CD14-positive monocyte (primary cell): ENCODE data around the gene PPTC7. TPM values are rescaled to one million over a fixed set of nuclear protein-coding genes. Genes with fewer than 3 reads are reported as not detected.
A peak's percentile ranks its signal among the peaks of the same experiment; 100 is the strongest.

Experiments used
- DNase-seq, 3 donors: peaks; one replicate each; pipeline ENCODE4 v3.0.0-alpha.2; 2011 to 2022
- H2AFZ ChIP-seq: 2 replicates; pipeline ENCODE4 v1.6.0; 2012; ENCODE audit warnings: mild to moderate bottlenecking, low read depth, low read length, inconsistent platforms; ENCODE audit not compliant: insufficient read depth, poor library complexity, severe bottlenecking
- H3K27ac ChIP-seq, 2 donors: 1 replicate in 1 of 2; 2 replicates in 1 of 2; pipeline ENCODE4 v1.5.1; 2012 to 2013; ENCODE audit warnings: low read length in 2 of 2, control low read depth in 1 of 2, inconsistent platforms in 1 of 2, low read depth in 1 of 2, mild to moderate bottlenecking in 1 of 2
- H3K27me3 ChIP-seq, 2 donors: one replicate each; pipeline versions ENCODE4 v1.6.0 to v1.6.1; 2011 to 2013; ENCODE audit warnings: low read length in 2 of 2; ENCODE audit not compliant: control insufficient read depth in 2 of 2, insufficient read depth in 2 of 2
- H3K36me3 ChIP-seq, 2 donors: replicated peaks in 1 of 2; 1 replicate in 1 of 2; 2 replicates in 1 of 2; pipeline versions ENCODE4 v1.5.1 to v1.6.1; 2012 to 2013; ENCODE audit warnings: low read length in 2 of 2, control low read depth in 1 of 2, inconsistent platforms in 1 of 2, mild to moderate bottlenecking in 1 of 2; ENCODE audit not compliant: insufficient read depth in 2 of 2, control insufficient read depth in 1 of 2
- H3K4me1 ChIP-seq, 2 donors: 1 replicate in 1 of 2; 2 replicates in 1 of 2; pipeline versions ENCODE4 v1.5.1 to v1.6.1; 2012 to 2013; ENCODE audit warnings: low read length in 2 of 2, control low read depth in 1 of 2, inconsistent platforms in 1 of 2, mild to moderate bottlenecking in 1 of 2, moderate library complexity in 1 of 2; ENCODE audit not compliant: insufficient read depth in 2 of 2, control insufficient read depth in 1 of 2
- H3K4me2 ChIP-seq: replicated peaks from 2 replicates; pipeline ENCODE3; 2012; ENCODE audit warnings: low read length, moderate library complexity, mild to moderate bottlenecking; ENCODE audit not compliant: poor library complexity, severe bottlenecking; ENCODE audit errors: extremely low read depth
- H3K4me3 ChIP-seq, 3 experiments: fragments of 200-600 bp in 1 of 3; sonication (generic) in 1 of 3; replicated peaks in 1 of 3; 1 replicate in 2 of 3; 2 replicates in 1 of 3; pipeline ENCODE4 v1.5.1; 2011 to 2013; ENCODE audit warnings: low read length in 3 of 3, mild to moderate bottlenecking in 3 of 3, control low read depth in 2 of 3, low read depth in 2 of 3, inconsistent platforms in 1 of 3, moderate library complexity in 1 of 3
- H3K79me2 ChIP-seq: 2 replicates; pipeline ENCODE4 v1.6.0; 2012; ENCODE audit warnings: mild to moderate bottlenecking, control low read depth, inconsistent platforms, low read length, moderate library complexity; ENCODE audit not compliant: insufficient read depth
- H3K9ac ChIP-seq: 2 replicates; pipeline ENCODE4 v1.6.0; 2017; ENCODE audit warnings: low read length, mild to moderate bottlenecking; ENCODE audit not compliant: insufficient read depth, poor library complexity, severe bottlenecking
- H3K9me3 ChIP-seq, 2 donors: replicated peaks in 1 of 2; 1 replicate in 1 of 2; 2 replicates in 1 of 2; pipeline versions ENCODE4 v1.5.1 to v1.6.1; 2012 to 2013; ENCODE audit warnings: low read length in 2 of 2, control low read depth in 1 of 2; ENCODE audit not compliant: control insufficient read depth in 1 of 2, insufficient read depth in 1 of 2
- H4K20me1 ChIP-seq: 2 replicates; pipeline ENCODE4 v1.6.0; 2012; ENCODE audit warnings: mild to moderate bottlenecking, low read length, control low read depth, moderate library complexity; ENCODE audit not compliant: insufficient read depth
- H3K27ac Mint-ChIP-seq, 7 donors: one replicate each; pipeline ENCODE4 v1.8.0; 2020; ENCODE audit warnings: mild to moderate bottlenecking in 7 of 7, mixed read lengths in 7 of 7, moderate library complexity in 6 of 7, inconsistent platforms in 2 of 7
- H3K27me3 Mint-ChIP-seq, 3 donors: one replicate each; pipeline ENCODE4 v1.8.0; 2021 to 2022; ENCODE audit warnings: low read depth in 3 of 3, mild to moderate bottlenecking in 3 of 3, mixed read lengths in 3 of 3, moderate library complexity in 3 of 3, inconsistent platforms in 1 of 3
- H3K36me3 Mint-ChIP-seq, 2 donors: one replicate each; pipeline ENCODE4 v1.8.0; 2020; ENCODE audit warnings: mixed read lengths in 2 of 2, inconsistent platforms in 1 of 2, mild to moderate bottlenecking in 1 of 2
- H3K4me1 Mint-ChIP-seq: one replicate; pipeline ENCODE4 v1.8.0; 2020; ENCODE audit warnings: mild to moderate bottlenecking, mixed read lengths
- H3K4me3 Mint-ChIP-seq, 2 donors: one replicate each; pipeline ENCODE4 v1.8.0; 2020; ENCODE audit warnings: mild to moderate bottlenecking in 2 of 2, mixed read lengths in 2 of 2, moderate library complexity in 1 of 2
- H3K9me3 Mint-ChIP-seq, 7 donors: one replicate each; pipeline ENCODE4 v1.8.0; 2020 to 2022; ENCODE audit warnings: mixed read lengths in 7 of 7, mild to moderate bottlenecking in 6 of 7, moderate library complexity in 6 of 7, inconsistent platforms in 2 of 7
- WGBS: methylation state at CpG from one replicate; pipeline ENCODE4 v1.1.5; 2013; ENCODE audit warnings: missing lambda C conversion rate; ENCODE audit not compliant: insufficient coverage; 5-methylcytosine and 5-hydroxymethylcytosine counted together
- intact Hi-C, 2 donors: fragments of 100-400 bp; cut with micrococcal nuclease; formaldehyde crosslinking; loops; one replicate each; pipeline versions ENCODE4 v1.15.0 to v1.15.1; 2023
- polyA plus RNA-seq, 3 donors: library from polyadenylated mRNA; depleted of rRNA in 1 of 3; unstranded in 2 of 3; stranded (reverse) in 1 of 3; fragments of 300-500 nt in 2 of 3; fragments of >200 nt in 1 of 3; fragmentation: Illumina TruSeq in 2 of 3; gene quantifications; 1 replicate in 2 of 3; 2 replicates in 1 of 3; pipeline ENCODE4 v1.2.3, GENCODE V29; 2012 to 2021
- TF ChIP-seq, protein P1 (sequence below): fragments of 200-600 bp; IDR thresholded peaks from one replicate; pipeline ENCODE4 v1.8.0; 2022; ENCODE audit warnings: antibody characterized with exemption, mild to moderate bottlenecking

Gene PPTC7
- polyA plus RNA-seq, 3 donors, result 11.6 to 36.5 (median 15.1) TPM

GRCh38 chr12:110592078-110592477 is 9.0 kb upstream of the PPTC7 start:
- 83% methylated on average over 1 of the region's 5 CpGs for WGBS
- Mint-ChIP-seq H3K4me3 (no peak overlapping the region), H3K9me3 (peaks cover 0 to 5% (median 3%) of the 10 kb centered on the region in 7 donors), H3K27ac (peak overlapping the region; percentile 95 to 100 (median 98)), H3K36me3 (peaks cover 0 to 3% of the 10 kb centered on the region in 2 donors), H3K4me1 (peaks cover 34% of the 10 kb centered on the region), H3K27me3 (peaks cover 0 to 2% (median 0%) of the 10 kb centered on the region in 3 donors)
- H4K20me1 ChIP-seq, result no peaks in the 10 kb centered on the region
- peak overlapping the region; percentile 48 for H3K9ac ChIP-seq
- TF ChIP-seq, protein P1, sequence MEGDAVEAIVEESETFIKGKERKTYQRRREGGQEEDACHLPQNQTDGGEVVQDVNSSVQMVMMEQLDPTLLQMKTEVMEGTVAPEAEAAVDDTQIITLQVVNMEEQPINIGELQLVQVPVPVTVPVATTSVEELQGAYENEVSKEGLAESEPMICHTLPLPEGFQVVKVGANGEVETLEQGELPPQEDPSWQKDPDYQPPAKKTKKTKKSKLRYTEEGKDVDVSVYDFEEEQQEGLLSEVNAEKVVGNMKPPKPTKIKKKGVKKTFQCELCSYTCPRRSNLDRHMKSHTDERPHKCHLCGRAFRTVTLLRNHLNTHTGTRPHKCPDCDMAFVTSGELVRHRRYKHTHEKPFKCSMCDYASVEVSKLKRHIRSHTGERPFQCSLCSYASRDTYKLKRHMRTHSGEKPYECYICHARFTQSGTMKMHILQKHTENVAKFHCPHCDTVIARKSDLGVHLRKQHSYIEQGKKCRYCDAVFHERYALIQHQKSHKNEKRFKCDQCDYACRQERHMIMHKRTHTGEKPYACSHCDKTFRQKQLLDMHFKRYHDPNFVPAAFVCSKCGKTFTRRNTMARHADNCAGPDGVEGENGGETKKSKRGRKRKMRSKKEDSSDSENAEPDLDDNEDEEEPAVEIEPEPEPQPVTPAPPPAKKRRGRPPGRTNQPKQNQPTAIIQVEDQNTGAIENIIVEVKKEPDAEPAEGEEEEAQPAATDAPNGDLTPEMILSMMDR, result no peak
- no peaks in the 10 kb centered on the region for H3K79me2 ChIP-seq
- DNase-seq, result no peak
- H3K27ac ChIP-seq, result peak overlapping the region; percentile 89 to 94
- peaks cover 35 to 37% of the 10 kb centered on the region in 2 donors for H3K4me1 ChIP-seq
- H3K9me3 ChIP-seq, result no peaks in the 10 kb centered on the region
- H3K36me3 ChIP-seq, result no peaks in the 10 kb centered on the region
- intact Hi-C loops, result no loop called here
- peak overlapping the region; percentile 27 for H2AFZ ChIP-seq
- H3K4me2 ChIP-seq, result no peak overlapping the region
- H3K27me3 ChIP-seq, result no peaks in the 10 kb centered on the region
- H3K4me3 ChIP-seq, result no peak overlapping the region

DNA sequence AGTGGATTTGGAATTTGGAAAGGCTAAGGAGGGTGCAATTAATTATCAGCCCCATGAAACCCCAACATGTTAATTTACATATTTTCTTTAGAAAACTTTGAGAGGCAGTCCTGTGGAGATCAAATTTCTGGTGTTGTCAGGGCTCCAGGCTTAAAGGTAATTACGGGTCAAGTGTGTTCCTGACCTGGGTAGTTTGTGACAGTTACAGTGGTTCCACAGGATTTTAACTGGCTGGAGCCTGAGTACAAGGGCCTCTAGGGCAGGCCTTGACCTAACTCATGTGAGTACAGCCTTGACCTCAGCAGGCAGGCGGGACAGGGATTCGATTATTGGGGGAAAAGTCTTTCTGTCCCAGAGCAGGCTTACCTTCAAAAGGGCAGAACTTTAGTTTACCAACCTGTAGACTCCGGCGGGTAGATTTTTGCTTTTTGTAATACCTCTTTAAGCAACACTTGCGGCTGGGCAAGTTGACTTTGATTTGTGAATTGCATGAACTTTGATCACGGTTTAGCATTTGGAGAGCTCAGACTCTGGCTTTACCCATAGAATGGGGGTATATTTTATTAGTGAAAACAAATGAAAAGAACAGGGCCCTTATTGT is 8.4 kb upstream of the PPTC7 start:
- H3K4me2 ChIP-seq, result peak overlapping the region; percentile 21
- H3K79me2 ChIP-seq, result no peaks in the 10 kb centered on the region
- peak overlapping the region; percentile 89 to 94 for H3K27ac ChIP-seq
- no peak overlapping the region for H3K4me3 Mint-ChIP-seq
- no peaks in the 10 kb centered on the region for H4K20me1 ChIP-seq
- no peak for DNase-seq
- TF ChIP-seq, protein P1, result no peak
- H3K27ac Mint-ChIP-seq, result peak overlapping the region; percentile 95 to 100 (median 98)
- peak overlapping the region; percentile 27 for H2AFZ ChIP-seq
- H3K4me3 ChIP-seq, result no peak overlapping the region
- intact Hi-C loops, result no loop called here
- 81% methylated on average over 3 of the region's 7 CpGs for WGBS
- no peaks in the 10 kb centered on the region for H3K27me3 ChIP-seq
- no peaks in the 10 kb centered on the region for H3K36me3 ChIP-seq
- peaks cover 34% of the 10 kb centered on the region for H3K4me1 Mint-ChIP-seq
- no peaks in the 10 kb centered on the region for H3K9me3 ChIP-seq
- H3K36me3 Mint-ChIP-seq, result peaks cover 0 to 3% of the 10 kb centered on the region in 2 donors
- peak overlapping the region; percentile 48 for H3K9ac ChIP-seq
- peaks cover 0 to 5% (median 3%) of the 10 kb centered on the region in 7 donors for H3K9me3 Mint-ChIP-seq
- peaks cover 35 to 37% of the 10 kb centered on the region in 2 donors for H3K4me1 ChIP-seq
- peaks cover 0 to 2% (median 0%) of the 10 kb centered on the region in 3 donors for H3K27me3 Mint-ChIP-seq
